Esophagus squamous epithelium (tissue), 4 donors: ENCODE measurements around the gene METAP2.

ENCODE experiments used
- CTCF ChIP-seq, 6 experiments: fragments of 450-650 bp in 4 of 6; fragments of 200-600 bp in 2 of 6; sonication (generic) in 2 of 6; IDR thresholded peaks; one replicate each; pipeline ENCODE4 v1.5.1; 2016 to 2019; ENCODE audit warnings: antibody characterized with exemption in 6 of 6, mild to moderate bottlenecking in 4 of 6, moderate library complexity in 4 of 6
- POLR2A ChIP-seq, 4 donors: fragments of 450-650 bp; IDR thresholded peaks; one replicate each; pipeline ENCODE4 v1.6.1; 2017; ENCODE audit warnings: antibody characterized with exemption in 4 of 4, mild to moderate bottlenecking in 4 of 4, moderate library complexity in 3 of 4

- TF ChIP-seq CTCF (IDR thresholded peaks at IDR 0.05) (no peak), POLR2A (IDR thresholded peaks at IDR 0.05) (no peak)
Measured at GRCh38 chr12:95553197-95553943, 79.4 kb downstream of the METAP2 start.
